GM12891 (cell line): Measurements from ENCODE around the gene APOE. TPM values are rescaled to one million over a fixed set of nuclear protein-coding genes. Genes with fewer than 3 reads are reported as not detected.
"Not testable (repeated sequence)": the region's sequence is repeated elsewhere in the genome, so short reads cannot be mapped to it uniquely, and the experiment has no call there.

ENCODE experiments used
- DNase-seq: peaks from one replicate; pipeline ENCODE4 v3.0.0; 2011; ENCODE audit warnings: low spot score; ENCODE audit not compliant: insufficient read length
- FAIRE-seq: peaks from 2 replicates; lab custom pipeline; 2011; peaks lifted over from hg19 to GRCh38; lab: Jason Lieb, UNC
- PAX5 ChIP-seq: IDR thresholded peaks from 2 replicates; pipeline ENCODE4 v1.6.1; 2011; ENCODE audit warnings: low read length, moderate library complexity, mild to moderate bottlenecking; ENCODE audit not compliant: insufficient read depth, severe bottlenecking
- POLR2A ChIP-seq: IDR thresholded peaks from 2 replicates; pipeline ENCODE4 v1.6.1; 2011; ENCODE audit warnings: low read depth, low read length, control low read depth
- POLR2AphosphoS5 ChIP-seq: IDR thresholded peaks from 2 replicates; pipeline ENCODE4 v1.6.1; 2011; ENCODE audit warnings: low read depth, low read length, control low read depth
- POU2F2 ChIP-seq: IDR thresholded peaks from 2 replicates; pipeline ENCODE4 v1.6.1; 2011; ENCODE audit warnings: low read depth, mild to moderate bottlenecking, control low read depth, low read length, moderate library complexity
- SPI1 ChIP-seq: IDR thresholded peaks from 2 replicates; pipeline ENCODE4 v1.6.1; 2011; ENCODE audit warnings: low read depth, low read length, control low read depth
- TAF1 ChIP-seq: IDR thresholded peaks from 2 replicates; pipeline ENCODE4 v1.6.1; 2011; ENCODE audit warnings: low read depth, low read length, control low read depth
- polyA plus RNA-seq: library from polyadenylated mRNA; unstranded; fragments of >200 nt; gene quantifications from one replicate; pipeline ENCODE4 v1.2.1, GENCODE V29; 2012; ENCODE audit warnings: low read depth, missing spikeins, inconsistent platforms; ENCODE audit not compliant: missing spikeins

The APOE gene
- 0.64 TPM for polyA plus RNA-seq

DNA sequence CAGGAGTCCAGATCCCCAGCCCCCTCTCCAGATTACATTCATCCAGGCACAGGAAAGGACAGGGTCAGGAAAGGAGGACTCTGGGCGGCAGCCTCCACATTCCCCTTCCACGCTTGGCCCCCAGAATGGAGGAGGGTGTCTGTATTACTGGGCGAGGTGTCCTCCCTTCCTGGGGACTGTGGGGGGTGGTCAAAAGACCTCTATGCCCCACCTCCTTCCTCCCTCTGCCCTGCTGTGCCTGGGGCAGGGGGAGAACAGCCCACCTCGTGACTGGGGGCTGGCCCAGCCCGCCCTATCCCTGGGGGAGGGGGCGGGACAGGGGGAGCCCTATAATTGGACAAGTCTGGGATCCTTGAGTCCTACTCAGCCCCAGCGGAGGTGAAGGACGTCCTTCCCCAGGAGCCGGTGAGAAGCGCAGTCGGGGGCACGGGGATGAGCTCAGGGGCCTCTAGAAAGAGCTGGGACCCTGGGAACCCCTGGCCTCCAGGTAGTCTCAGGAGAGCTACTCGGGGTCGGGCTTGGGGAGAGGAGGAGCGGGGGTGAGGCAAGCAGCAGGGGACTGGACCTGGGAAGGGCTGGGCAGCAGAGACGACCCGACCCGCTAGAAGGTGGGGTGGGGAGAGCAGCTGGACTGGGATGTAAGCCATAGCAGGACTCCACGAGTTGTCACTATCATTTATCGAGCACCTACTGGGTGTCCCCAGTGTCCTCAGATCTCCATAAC, at the start of gene APOE:
Gene APOE (plus strand): TSS at position 360 of the 724 bp plus-strand sequence. CDS start 829 bp downstream, outside the sequence.
- no peak for FAIRE-seq

DNA sequence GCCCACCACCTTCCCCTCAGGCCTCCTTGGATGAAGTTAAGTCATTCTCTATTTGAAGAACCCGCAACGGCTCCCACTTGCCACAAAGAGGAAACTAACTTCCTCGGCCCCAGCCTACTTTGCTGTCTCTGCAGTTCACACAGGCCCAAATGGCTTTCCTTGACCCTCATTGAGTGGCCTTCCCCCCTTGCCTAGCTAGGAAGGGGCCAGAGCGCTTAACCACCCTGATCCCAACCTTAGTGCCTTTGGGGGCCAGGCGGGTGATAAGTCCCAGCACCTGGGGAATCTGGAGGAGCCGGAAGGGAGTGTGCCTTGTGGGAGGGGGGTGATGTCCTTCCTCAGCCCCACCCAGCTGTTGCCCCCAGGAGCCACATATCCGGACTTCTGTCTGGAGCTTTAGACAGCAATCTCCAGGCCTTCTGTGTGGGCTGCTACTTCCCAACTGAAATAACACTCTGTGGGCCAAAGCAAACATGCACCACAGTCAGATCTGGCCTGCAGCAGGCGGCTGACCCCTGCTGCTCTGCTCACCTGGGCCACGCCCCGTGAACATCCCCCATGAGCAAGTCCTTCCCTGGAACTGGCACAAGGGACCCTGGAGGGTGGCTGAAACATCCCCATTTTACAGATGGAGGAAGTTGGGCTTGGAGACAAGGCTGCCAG, 49.0 kb upstream of the APOE start:
- FAIRE-seq (no peak), DNase-seq (no peak)
- TF ChIP-seq TAF1 (no peak), POU2F2 (no peak), POLR2AphosphoS5 (no peak), PAX5 (no peak), POLR2A (no peak), SPI1 (no peak)

More for the DNA sequence above, at the start of gene APOE:
- no peak for DNase-seq
- no peak; the same call in 1 of the 2 replicates for TF ChIP-seq POLR2A
- no peak for TF ChIP-seq SPI1

DNA sequence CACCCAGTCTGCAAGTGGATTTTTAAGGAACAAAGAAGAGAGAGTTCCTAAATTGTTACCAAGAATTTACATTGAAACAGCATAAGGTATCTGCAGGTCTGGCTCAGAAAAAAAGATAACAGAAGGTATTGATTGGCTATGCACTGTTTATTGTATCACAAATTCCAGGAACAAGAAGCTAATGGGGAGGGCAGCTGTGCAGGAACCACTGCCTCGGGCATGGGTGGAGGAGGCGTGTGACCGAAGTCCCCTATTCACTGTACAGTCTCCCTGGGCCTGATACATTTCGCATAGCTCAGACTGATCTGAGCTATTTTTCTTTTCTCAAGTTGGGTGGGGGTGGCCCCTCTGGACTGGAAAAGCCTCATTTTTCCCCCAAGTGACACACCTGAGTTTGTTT, 47.8 kb upstream of the APOE start:
- no peak for DNase-seq
- TF ChIP-seq POLR2AphosphoS5 (no peak), POU2F2 (no peak), TAF1 (no peak)
- no peak for FAIRE-seq

DNA sequence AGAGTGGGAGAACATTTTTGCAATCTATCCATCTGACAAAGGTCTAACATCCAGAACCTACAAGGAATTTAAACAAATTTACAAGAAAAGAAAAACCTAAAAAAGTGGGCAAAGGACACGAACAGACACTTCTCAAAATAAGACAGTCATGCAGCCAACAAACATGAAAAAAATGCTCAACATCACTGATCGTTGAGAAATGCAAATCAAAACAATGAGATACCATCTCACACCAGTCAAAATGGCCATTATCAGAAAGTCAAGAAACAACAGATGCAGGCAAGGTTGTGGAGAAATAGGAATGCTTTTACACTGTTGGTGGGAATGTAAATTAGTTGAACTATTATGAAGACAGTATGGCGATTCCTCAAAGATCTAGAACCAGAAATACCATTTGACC, 44.0 kb upstream of the APOE start:
- FAIRE-seq, DNase-seq: not testable (repeated sequence)

DNA sequence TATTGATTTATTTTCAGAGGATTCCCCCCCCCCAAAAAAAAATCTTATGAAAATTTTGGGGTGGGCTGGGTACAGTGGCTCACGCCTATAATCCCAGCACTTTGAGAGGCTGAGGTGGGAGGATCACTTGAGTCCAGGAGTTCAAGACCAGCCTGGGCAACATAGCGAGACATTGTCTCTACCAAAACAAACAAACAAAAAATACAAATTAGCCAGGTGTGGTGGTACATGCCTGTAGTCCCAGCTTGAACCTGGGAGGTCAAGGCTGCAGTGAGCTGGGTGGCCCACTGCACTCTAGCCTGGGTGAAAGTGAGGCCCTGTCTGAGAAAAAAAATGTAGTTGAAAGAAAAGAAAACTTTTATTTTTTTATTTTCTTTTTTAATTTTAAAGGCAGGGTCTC, 41.6 kb upstream of the APOE start:
- TF ChIP-seq SPI1 (no peak), POU2F2 (no peak), PAX5 (no peak), POLR2AphosphoS5 (no peak), TAF1 (no peak), POLR2A (no peak)
- FAIRE-seq, result no peak
- no peak for DNase-seq

DNA sequence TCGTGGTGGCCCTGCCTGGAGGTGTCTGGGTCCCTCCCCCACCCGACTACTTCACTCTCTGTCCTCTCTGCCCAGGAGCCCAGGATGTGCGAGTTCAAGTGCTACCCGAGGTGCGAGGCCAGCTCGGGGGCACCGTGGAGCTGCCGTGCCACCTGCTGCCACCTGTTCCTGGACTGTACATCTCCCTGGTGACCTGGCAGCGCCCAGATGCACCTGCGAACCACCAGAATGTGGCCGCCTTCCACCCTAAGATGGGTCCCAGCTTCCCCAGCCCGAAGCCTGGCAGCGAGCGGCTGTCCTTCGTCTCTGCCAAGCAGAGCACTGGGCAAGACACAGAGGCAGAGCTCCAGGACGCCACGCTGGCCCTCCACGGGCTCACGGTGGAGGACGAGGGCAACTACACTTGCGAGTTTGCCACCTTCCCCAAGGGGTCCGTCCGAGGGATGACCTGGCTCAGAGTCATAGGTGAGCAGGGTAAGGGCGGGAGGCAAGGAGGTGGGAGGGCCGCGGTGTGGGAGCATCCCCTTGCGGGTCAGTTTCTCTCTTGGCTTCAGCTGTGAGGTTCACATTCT, 40.3 kb upstream of the APOE start:
- DNase-seq (no peak), FAIRE-seq (no peak)
- TF ChIP-seq POU2F2 (no peak), PAX5 (no peak), SPI1 (no peak), POLR2A (no peak), POLR2AphosphoS5 (no peak), TAF1 (no peak)

DNA sequence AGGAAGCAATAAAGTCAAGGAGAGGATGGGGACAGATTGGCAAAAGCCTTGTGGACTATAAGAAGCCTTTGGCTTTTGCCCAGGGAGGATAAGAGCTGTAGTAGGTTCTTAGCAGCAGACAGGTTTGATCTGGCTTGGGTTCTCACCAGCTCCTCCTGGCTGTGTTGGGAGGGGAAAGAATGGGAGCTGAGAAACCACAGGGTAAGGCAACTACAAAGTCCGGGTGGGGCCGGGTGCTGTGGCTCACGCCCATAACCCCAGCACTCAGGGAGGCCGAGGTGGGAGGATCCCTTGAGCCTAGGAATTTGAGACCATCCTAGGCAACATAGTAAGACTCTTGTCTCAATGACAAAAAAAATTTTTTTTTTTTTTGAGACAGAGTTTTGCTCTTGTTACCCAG, 38.9 kb upstream of the APOE start:
- FAIRE-seq (no peak), DNase-seq (no peak)
- TF ChIP-seq PAX5, result no peak
- TF ChIP-seq TAF1, result no peak
- no peak for TF ChIP-seq SPI1
- no peak for TF ChIP-seq POLR2AphosphoS5
- no peak for TF ChIP-seq POU2F2
- no peak for TF ChIP-seq POLR2A

DNA sequence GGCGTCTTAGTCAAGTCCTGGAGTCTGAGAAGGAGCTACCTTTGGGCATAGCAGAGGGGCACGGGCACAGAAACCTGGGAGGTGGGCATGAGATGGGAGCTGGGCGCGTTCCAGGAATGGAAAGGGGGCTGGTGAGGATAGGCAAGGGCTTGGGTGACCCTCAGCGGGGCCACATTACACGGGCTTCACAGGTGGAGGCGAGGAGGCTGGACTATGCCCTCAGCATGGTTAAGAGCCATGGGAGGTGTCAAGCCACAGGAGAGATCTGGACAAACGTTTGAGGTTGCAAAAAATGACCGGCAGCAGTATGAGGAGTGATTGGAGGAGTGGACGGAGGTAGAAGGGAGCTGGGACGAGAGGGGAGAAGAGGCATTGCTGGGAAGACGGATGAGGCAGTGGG, 38.0 kb upstream of the APOE start:
- TF ChIP-seq PAX5 (no peak), TAF1 (no peak), POLR2A (no peak), POU2F2 (no peak), SPI1 (no peak), POLR2AphosphoS5 (no peak)
- no peak for FAIRE-seq
- no peak for DNase-seq

DNA sequence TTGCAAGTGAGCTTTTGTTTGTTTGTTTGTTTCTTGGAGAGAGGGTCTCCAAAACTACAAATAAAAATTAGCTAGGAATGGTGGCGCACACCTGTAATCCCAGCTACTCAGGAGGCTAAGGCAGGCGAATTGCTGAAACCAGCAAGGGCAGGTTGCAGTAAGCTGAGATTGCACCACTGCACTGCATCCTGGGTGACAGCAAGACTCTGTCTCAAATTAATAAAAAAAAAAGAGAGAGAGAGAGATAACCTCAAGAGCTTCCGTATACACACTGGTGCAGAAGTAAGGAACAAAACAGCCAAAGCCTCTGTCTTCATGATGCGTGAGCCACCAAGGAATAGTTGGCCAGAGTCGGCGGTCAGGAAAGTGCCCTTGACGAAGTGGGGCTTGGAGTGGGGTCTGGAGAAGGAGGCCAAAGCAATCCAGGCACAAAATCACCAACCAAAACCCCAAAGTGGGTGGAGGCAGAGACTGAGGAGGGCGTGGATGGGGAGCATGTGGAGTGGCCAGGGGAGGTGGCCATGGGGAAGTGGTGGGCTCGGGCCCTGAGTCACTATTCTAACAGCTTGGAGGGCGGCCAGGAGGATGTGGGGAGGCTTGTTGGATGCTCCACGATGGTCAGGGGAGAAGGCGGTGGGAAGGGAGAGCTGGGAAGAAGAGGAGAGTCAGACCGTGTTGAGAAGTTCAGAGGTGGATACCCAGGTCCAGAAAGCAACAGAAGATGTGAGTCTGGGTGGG, 35.7 kb upstream of the APOE start:
- TF ChIP-seq PAX5 (no peak), POLR2A (no peak), SPI1 (no peak), POLR2AphosphoS5 (no peak), POU2F2 (no peak), TAF1 (no peak)
- no peak for DNase-seq
- no peak for FAIRE-seq
